Renal pelvis (tissue), 4 donors: ENCODE data around the gene NRG2. TPM values are rescaled to one million over a fixed set of nuclear protein-coding genes. Genes with fewer than 3 reads are reported as not detected.

ENCODE experiments used
- DNase-seq: peaks from one replicate; pipeline ENCODE4 v3.0.0-alpha.2; 2013
- polyA plus RNA-seq, 3 donors: library from polyadenylated mRNA; unstranded; fragments of 120-200 nt; gene quantifications; one replicate each; pipeline ENCODE4 v1.2.1, GENCODE V29; 2013; ENCODE audit not compliant: insufficient read length in 3 of 3

NRG2 gene
- polyA plus RNA-seq, 3 donors, result 1.1 to 1.8 (median 1.8) TPM

GRCh38 chr5:140012443-140012842, 30.7 kb downstream of the NRG2 start:
- no peak for DNase-seq

GRCh38 chr5:140011297-140011802, 31.7 kb downstream of the NRG2 start:
- no peak for DNase-seq

- no peak for DNase-seq
Observed at GRCh38 chr5:140010798-140011197, 32.3 kb downstream of the NRG2 start.

GRCh38 chr5:140007311-140007710, 35.8 kb downstream of the NRG2 start:
- no peak for DNase-seq

- DNase-seq, result no peak
Observed at GRCh38 chr5:140005145-140005591, 37.9 kb downstream of the NRG2 start.

GRCh38 chr5:140004174-140004573, 38.9 kb downstream of the NRG2 start:
- DNase-seq, result no peak

- no peak for DNase-seq
Observed at GRCh38 chr5:140003519-140003918, 39.6 kb downstream of the NRG2 start.

- DNase-seq, result no peak
Observed at GRCh38 chr5:140000332-140000731, 42.8 kb downstream of the NRG2 start.

- no peak for DNase-seq
Observed at GRCh38 chr5:139998837-139999236, 44.3 kb downstream of the NRG2 start.

GRCh38 chr5:139997276-139997675, 45.8 kb downstream of the NRG2 start:
- DNase-seq, result no peak

- no peak for DNase-seq
Observed at GRCh38 chr5:139995929-139996328, 47.2 kb downstream of the NRG2 start.

GRCh38 chr5:139994234-139994633, 48.9 kb downstream of the NRG2 start:
- no peak for DNase-seq

- no peak for DNase-seq
Observed at GRCh38 chr5:139985733-139986132, 57.4 kb downstream of the NRG2 start.

- DNase-seq, result no peak
Observed at GRCh38 chr5:139985290-139985689, 57.8 kb downstream of the NRG2 start.

GRCh38 chr5:139984816-139985215, 58.3 kb downstream of the NRG2 start:
- no peak for DNase-seq

GRCh38 chr5:139982975-139983240, 60.2 kb downstream of the NRG2 start:
- no peak for DNase-seq

- peak; percentile 69 for DNase-seq
Observed at GRCh38 chr5:139982157-139982974, 60.7 kb downstream of the NRG2 start.

GRCh38 chr5:139980765-139981164, 62.3 kb downstream of the NRG2 start:
- no peak for DNase-seq

- no peak for DNase-seq
Observed at GRCh38 chr5:139979943-139980342, 63.2 kb downstream of the NRG2 start.

- no peak for DNase-seq
Observed at GRCh38 chr5:139979518-139979917, 63.6 kb downstream of the NRG2 start.

- no peak for DNase-seq
Observed at GRCh38 chr5:139976703-139977102, 66.4 kb downstream of the NRG2 start.

- DNase-seq, result no peak
Observed at GRCh38 chr5:139975942-139976341, 67.2 kb downstream of the NRG2 start.

- DNase-seq, result no peak
Observed at GRCh38 chr5:139975306-139975705, 67.8 kb downstream of the NRG2 start.

- no peak for DNase-seq
Observed at GRCh38 chr5:139974661-139975060, 68.4 kb downstream of the NRG2 start.
